Gastrocnemius medialis (tissue), 4 donors: Measurements from ENCODE around the gene SLC25A29. TPM values are rescaled to one million over a fixed set of nuclear protein-coding genes. Genes with fewer than 3 reads are reported as not detected.
A peak's percentile ranks its signal among the peaks of the same experiment; 100 is the strongest.

ENCODE experiments used
- ATAC-seq, 2 donors: fragments of 150-250 bp; one replicate each; pipeline ENCODE4 v1.9.1; 2016
- DNase-seq, 2 donors: peaks; one replicate each; pipeline ENCODE4 v3.0.0-alpha.2; 2019
- H3K27ac ChIP-seq, 4 donors: fragments of 200-600 bp; sonication (generic); 1 replicate in 1 of 4; 2 replicates in 3 of 4; pipeline ENCODE4 v1.5.1; 2016 to 2018; ENCODE audit warnings: mild to moderate bottlenecking in 2 of 4, moderate library complexity in 1 of 4
- H3K27me3 ChIP-seq, 3 donors: fragments of 200-600 bp; sonication (generic) in 2 of 3; 1 replicate in 1 of 3; 2 replicates in 2 of 3; pipeline versions ENCODE4 v1.5.1 to v1.6.0; 2016 to 2019; ENCODE audit warnings: mild to moderate bottlenecking in 1 of 3, moderate library complexity in 1 of 3
- H3K36me3 ChIP-seq, 2 donors: fragments of 200-600 bp; sonication (generic) in 1 of 2; one replicate each; pipeline ENCODE4 v1.5.1; 2017 to 2018
- H3K4me1 ChIP-seq, 2 donors: fragments of 200-600 bp; sonication (generic) in 1 of 2; one replicate each; pipeline ENCODE4 v1.5.1; 2016 to 2017; ENCODE audit warnings: mild to moderate bottlenecking in 2 of 2
- H3K4me3 ChIP-seq, 4 donors: fragments of 200-600 bp; sonication (generic) in 3 of 4; 1 replicate in 1 of 4; 2 replicates in 3 of 4; pipeline ENCODE4 v1.5.1; 2016 to 2019; ENCODE audit warnings: mild to moderate bottlenecking in 2 of 4
- H3K9me3 ChIP-seq, 3 donors: fragments of 200-600 bp; sonication (generic) in 2 of 3; 1 replicate in 1 of 3; 2 replicates in 2 of 3; pipeline ENCODE4 v1.5.1; 2016 to 2019
- CTCF ChIP-seq, 5 experiments: fragments of 450-650 bp in 3 of 5; fragments of 200-600 bp in 2 of 5; sonication (generic) in 2 of 5; IDR thresholded peaks in 4 of 5; conservative IDR thresholded peaks in 1 of 5; 1 replicate in 4 of 5; 2 replicates in 1 of 5; pipeline ENCODE4 v1.5.1; 2016 to 2019; ENCODE audit warnings: antibody characterized with exemption in 5 of 5, mild to moderate bottlenecking in 3 of 5, moderate library complexity in 3 of 5
- POLR2A ChIP-seq, 2 donors: fragments of 450-650 bp; IDR thresholded peaks; one replicate each; pipeline ENCODE4 v1.6.1; 2017; ENCODE audit warnings: antibody characterized with exemption in 2 of 2, mild to moderate bottlenecking in 2 of 2, moderate library complexity in 2 of 2
- in situ Hi-C, 4 donors: fragments of 200-750 bp; cut with MboI; loops; one replicate each; pipeline versions ENCODE4 v1.15.0 to v1.8.0; 2017; ENCODE audit warnings: low sequenced_read_pairs in 4 of 4
- intact Hi-C: fragments of 100-400 bp; cut with DNase I; formaldehyde crosslinking; loops from one replicate; pipeline ENCODE4 v1.15.1; 2023; ENCODE audit warnings: low total_unique reads
- total RNA-seq, 4 donors: library from RNA; depleted of rRNA; stranded (reverse); fragments of >200 nt; gene quantifications; one replicate each; pipeline versions ENCODE4 v1.1.0 to v1.2.3, GENCODE V29; 2016

Gene SLC25A29
- total RNA-seq, 4 donors from 2014 or later, result 9.0 to 17.4 (median 13.4) TPM

GRCh38 chr14:100342195-100342594, 36.0 kb upstream of the SLC25A29 start:
- peaks cover 0 to 49% of the 10 kb centered on the region in 2 donors for H3K36me3 ChIP-seq
- ATAC-seq, result no peak
- in situ Hi-C loops (no loop called here), intact Hi-C loops (no loop called here)
- H3K27me3 ChIP-seq, result no peaks in the 10 kb centered on the region
- peaks cover 0 to 20% of the 10 kb centered on the region in 2 donors for H3K4me1 ChIP-seq
- H3K4me3 ChIP-seq, result no peak overlapping the region
- no peak for DNase-seq
- H3K9me3 ChIP-seq, result no peaks in the 10 kb centered on the region
- peak overlapping the region in 3 of 4 donors; percentile 67 to 73 (median 71) for H3K27ac ChIP-seq
- TF ChIP-seq CTCF (IDR thresholded peaks at IDR 0.05 in 4 of 5, conservative IDR thresholded peaks at IDR 0.05 in 1 of 5), result no peak
- TF ChIP-seq POLR2A (IDR thresholded peaks at IDR 0.05), result no peak

GRCh38 chr14:100341301-100342031, 35.2 kb upstream of the SLC25A29 start:
- in situ Hi-C loops, result no loop called here

GRCh38 chr14:100340423-100340813, 34.2 kb upstream of the SLC25A29 start:
- DNase-seq (no peak), ATAC-seq (no peak)
- in situ Hi-C loops, result no loop called here
- Histone ChIP-seq H3K4me3 (no peak overlapping the region), H3K9me3 (no peaks in the 10 kb centered on the region), H3K27me3 (no peaks in the 10 kb centered on the region), H3K36me3 (peaks cover 0 to 43% of the 10 kb centered on the region in 2 donors), H3K27ac (peak overlapping the region in 3 of 4 donors; percentile 67 to 73 (median 71)), H3K4me1 (peaks cover 0 to 20% of the 10 kb centered on the region in 2 donors)
- TF ChIP-seq CTCF (IDR thresholded peaks at IDR 0.05 in 4 of 5, conservative IDR thresholded peaks at IDR 0.05 in 1 of 5) (no peak), POLR2A (IDR thresholded peaks at IDR 0.05) (no peak)
- intact Hi-C loops, result no loop called here

More at GRCh38 chr14:100341301-100342031, 35.2 kb upstream of the SLC25A29 start:
- peaks cover 0 to 20% of the 10 kb centered on the region in 2 donors for H3K4me1 ChIP-seq
- H3K27ac ChIP-seq, result peak overlapping the region; percentile 57 to 73 (median 69)
- peaks cover 0 to 49% of the 10 kb centered on the region in 2 donors for H3K36me3 ChIP-seq
- TF ChIP-seq CTCF (IDR thresholded peaks at IDR 0.05 in 4 of 5, conservative IDR thresholded peaks at IDR 0.05 in 1 of 5), result no peak
- no peak for TF ChIP-seq POLR2A (IDR thresholded peaks at IDR 0.05)
- ATAC-seq (peak; percentile 89 to 95), DNase-seq (peak; percentile 34 to 52)
- H3K27me3 ChIP-seq, result no peaks in the 10 kb centered on the region
- no peak overlapping the region for H3K4me3 ChIP-seq
- intact Hi-C loops, result no loop called here
- no peaks in the 10 kb centered on the region for H3K9me3 ChIP-seq

GRCh38 chr14:100339766-100340422, 33.6 kb upstream of the SLC25A29 start:
- TF ChIP-seq POLR2A (IDR thresholded peaks at IDR 0.05) (no peak), CTCF (IDR thresholded peaks at IDR 0.05 in 4 of 5, conservative IDR thresholded peaks at IDR 0.05 in 1 of 5) (no peak)
- Histone ChIP-seq H3K36me3 (peaks cover 0 to 45% of the 10 kb centered on the region in 2 donors), H3K27ac (peak overlapping the region in 3 of 4 donors; percentile 67 to 73 (median 71)), H3K4me1 (peaks cover 0 to 20% of the 10 kb centered on the region in 2 donors), H3K4me3 (no peak overlapping the region), H3K27me3 (no peaks in the 10 kb centered on the region), H3K9me3 (no peaks in the 10 kb centered on the region)
- no peak for DNase-seq
- no peak for ATAC-seq
- in situ Hi-C loops (no loop called here), intact Hi-C loops (no loop called here)
